Posterior cingulate gyrus (tissue), 11 donors: Measurements from ENCODE around the gene C1D.
"Not testable (repeated sequence)": the region's sequence is repeated elsewhere in the genome, so short reads cannot be mapped to it uniquely, and the experiment has no call there.

Source experiments
- DNase-seq, 10 donors: peaks; one replicate each; pipeline versions ENCODE4 v3.0.0 to v3.0.0-alpha.2; 2020 to 2021; ENCODE audit warnings: mixed read lengths in 3 of 10
- intact Hi-C: fragments of 100-400 bp; cut with DNase I; formaldehyde crosslinking; loops from one replicate; pipeline ENCODE4 v1.15.1; 2023

C1D gene

GRCh38 chr2:68018727-68019126 is 44.1 kb downstream of the C1D start:
- no peak for DNase-seq
- intact Hi-C loops: no loop called here

GRCh38 chr2:68009526-68009925 is 53.3 kb downstream of the C1D start:
- intact Hi-C loops: no loop called here
- no peak for DNase-seq

DNA sequence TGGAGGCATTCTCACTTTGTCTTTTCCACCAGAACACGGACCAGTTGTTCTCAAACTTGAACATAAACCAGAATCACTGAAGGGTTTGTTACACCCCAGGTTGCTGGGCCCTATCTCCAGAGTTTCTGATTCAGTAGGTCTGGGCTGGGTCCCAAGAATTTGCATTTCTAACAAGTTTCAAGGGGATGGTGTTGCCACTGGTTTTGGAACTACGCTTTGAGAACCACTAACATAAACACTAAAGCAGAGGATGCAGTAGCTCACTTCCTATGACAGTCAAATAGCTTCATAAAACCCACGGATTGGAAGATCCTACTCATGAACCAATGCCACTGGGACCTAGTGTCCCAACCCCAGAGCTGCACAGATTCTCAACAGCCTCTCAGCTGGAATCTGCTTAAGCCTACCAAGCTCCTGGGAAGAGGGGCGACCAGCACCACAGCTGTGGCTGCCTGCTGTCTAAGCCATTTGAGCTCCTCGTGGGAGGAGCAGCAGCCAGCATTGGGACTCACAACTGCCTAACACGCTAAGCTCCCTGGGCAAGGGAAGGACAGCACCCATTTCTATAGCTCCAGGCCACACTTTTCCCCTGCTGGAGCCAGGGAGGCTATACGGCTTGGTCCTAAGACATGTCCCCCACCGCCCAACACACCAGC is 62.5 kb downstream of the C1D start:
- intact Hi-C loops: no loop called here
- DNase-seq: no peak

DNA sequence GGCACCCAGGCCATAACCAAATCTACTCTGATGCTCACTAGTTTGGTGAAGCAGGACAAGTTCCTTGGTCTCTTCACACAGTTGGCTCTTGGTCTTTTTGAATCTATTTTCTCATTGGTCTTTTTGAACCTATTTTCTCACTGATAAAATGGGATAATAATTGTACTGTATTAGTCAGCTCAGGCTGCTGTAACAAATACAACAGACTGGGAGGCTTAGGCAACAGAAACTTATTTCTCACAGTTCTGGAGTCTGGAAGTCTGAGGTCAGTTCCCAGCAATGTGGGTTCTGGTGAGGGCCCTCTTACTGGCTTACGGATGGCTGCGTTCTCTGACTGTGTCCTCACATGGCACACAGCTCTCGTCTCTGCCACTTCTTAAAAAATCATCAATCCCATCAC is 63.5 kb downstream of the C1D start:
- no peak for DNase-seq
- intact Hi-C loops: no loop called here

- DNase-seq: no peak
- intact Hi-C loops: no loop called here
These were observed 64.9 kb downstream of the C1D start for GRCh38 chr2:67997903-67998302.

- no peak for DNase-seq
- intact Hi-C loops: no loop called here
These were observed 65.3 kb downstream of the C1D start for GRCh38 chr2:67997528-67997900.

DNA sequence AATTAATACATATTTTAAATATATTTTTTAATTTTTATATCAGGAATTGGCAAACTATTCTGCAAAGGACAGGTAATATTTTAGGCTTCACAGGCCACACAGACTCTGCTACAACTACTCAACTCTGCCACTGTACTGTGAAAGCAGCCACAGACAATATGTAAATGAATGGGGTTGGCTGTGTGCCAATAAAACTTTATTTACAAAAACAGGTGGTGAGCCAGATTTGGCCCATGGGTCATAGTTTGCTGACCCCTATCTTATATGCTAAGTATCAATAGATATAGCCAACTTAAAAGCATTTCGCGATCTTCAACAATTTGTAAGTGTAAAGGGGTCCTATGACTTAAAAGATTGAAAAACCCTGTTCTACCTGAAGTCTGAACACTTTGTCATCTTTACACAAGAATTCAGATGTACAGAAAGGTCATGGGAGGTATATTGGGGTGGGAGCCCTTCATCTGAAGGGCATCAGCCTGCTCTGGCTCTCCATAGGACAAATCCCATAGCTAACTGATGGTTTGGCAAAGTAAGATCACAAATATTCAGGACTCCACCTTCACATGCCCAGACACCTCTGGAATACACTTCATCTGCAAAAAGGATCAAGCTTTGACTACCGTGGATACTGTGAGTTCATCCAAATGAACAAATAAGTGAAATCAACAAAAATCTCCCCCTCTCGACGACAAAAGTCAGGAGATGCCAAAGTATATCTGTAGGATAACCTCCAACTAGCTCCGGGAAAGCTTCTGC is 65.9 kb downstream of the C1D start:
- intact Hi-C loops: no loop called here
- DNase-seq: no peak

- DNase-seq: no peak
- intact Hi-C loops: no loop called here
These were observed 68.1 kb downstream of the C1D start for GRCh38 chr2:67994716-67995115.

GRCh38 chr2:67994069-67994468 is 68.7 kb downstream of the C1D start:
- intact Hi-C loops, DNase-seq: not testable (repeated sequence)

- intact Hi-C loops: no loop called here
These were observed 69.5 kb downstream of the C1D start for GRCh38 chr2:67993329-67993728.

GRCh38 chr2:67991456-67991855 is 71.3 kb downstream of the C1D start:
- intact Hi-C loops: no loop called here
- DNase-seq: no peak

More at GRCh38 chr2:67993329-67993728, 69.5 kb downstream of the C1D start:
- no peak for DNase-seq
